Measurements from ENCODE around the gene MAML3. TPM values are rescaled to one million over a fixed set of nuclear protein-coding genes. Genes with fewer than 3 reads are reported as not detected.

The MAML3 gene
- total and polyA plus RNA-seq, 2 of the 13 experiments (the other 11 are each of a cell fraction or from before 2014, with no cell fraction given), result 0.05 to 0.13 TPM

GRCh38 chr4:140153718-140154571 lies at the start of gene MAML3 (continued):
- TF ChIP-seq TFDP1 (CRISPR knock-in tag; IDR thresholded peaks at IDR 0.05; ENCODE audit: borderline replicate concordance) (peak; percentile 58; the same call in 1 of the 2 replicates), WIZ (CRISPR knock-in tag; IDR thresholded peaks at IDR 0.05) (no peak), DNMT1 (CRISPR knock-in tag; IDR thresholded peaks at IDR 0.05) (no peak), ZNF674 (CRISPR knock-in tag; IDR thresholded peaks at IDR 0.05; ENCODE audit: low read depth) (no peak), FOSL1 (CRISPR knock-in tag; IDR thresholded peaks at IDR 0.05; ENCODE audit: borderline replicate concordance) (no peak), POGZ (CRISPR knock-in tag; IDR thresholded peaks at IDR 0.05) (peak; percentile 91), ZNF317 (CRISPR knock-in tag; IDR thresholded peaks at IDR 0.05) (no peak), ZNF333 (CRISPR knock-in tag; IDR thresholded peaks at IDR 0.05; ENCODE audit: borderline replicate concordance) (peak; percentile 71; the same call in 1 of the 2 replicates), PHF8 (CRISPR knock-in tag; IDR thresholded peaks at IDR 0.05) (peak; percentile 24; the same call in 1 of the 2 replicates), ZNF790 (CRISPR knock-in tag; IDR thresholded peaks at IDR 0.05; ENCODE audit: borderline replicate concordance) (0 out of 2 replicates have a peak, but pooled peaks have one; percentile 42), MAFK (conservative IDR thresholded peaks at IDR 0.05 in 1 of 2, IDR thresholded peaks at IDR 0.05 in 1 of 2; ENCODE audit: low read length in 2 of 2) (no peak), HES4 (CRISPR knock-in tag; IDR thresholded peaks at IDR 0.05; ENCODE audit: borderline replicate concordance) (no peak), ZNF446 (CRISPR knock-in tag; IDR thresholded peaks at IDR 0.05) (no peak), ZNF143 (CRISPR knock-in tag; IDR thresholded peaks at IDR 0.05) (no peak), NFE2 (CRISPR knock-in tag; IDR thresholded peaks at IDR 0.05) (no peak), DPF2 (CRISPR knock-in tag; IDR thresholded peaks at IDR 0.05; ENCODE audit: borderline replicate concordance, low read depth) (no peak), PLSCR1 (CRISPR knock-in tag; IDR thresholded peaks at IDR 0.05; ENCODE audit: borderline replicate concordance) (no peak), SOX6 (IDR thresholded peaks at IDR 0.05) (no peak), SOX6 (CRISPR knock-in tag; IDR thresholded peaks at IDR 0.05) (peak; percentile 64), ZNF770 (CRISPR knock-in tag; IDR thresholded peaks at IDR 0.05) (0 out of 2 replicates have a peak, but pooled peaks have one; percentile 23), SUZ12 (IDR thresholded peaks at IDR 0.05; ENCODE audit: low read depth, low read length) (no peak), ZSCAN31 (CRISPR knock-in tag; IDR thresholded peaks at IDR 0.05; ENCODE audit: low read depth) (no peak), ZNF205 (CRISPR knock-in tag; IDR thresholded peaks at IDR 0.05) (0 out of 2 replicates have a peak, but pooled peaks have one; percentile 40), MXD3 (CRISPR knock-in tag; IDR thresholded peaks at IDR 0.05) (peak; percentile 69; the same call in 1 of the 2 replicates), ATF4 (CRISPR knock-in tag; IDR thresholded peaks at IDR 0.05) (peak in 1 of 2 experiments; percentile 62; a peak in 1 of 4 replicates)

All from HepG2 (cell line).